HG02840 (cell line): Measurements from ENCODE around the gene ANKRD40CL.

ENCODE experiments used
- ATAC-seq: cut with Tn5 transposase; IDR thresholded peaks from one replicate; pipeline ENCODE4 v1.9.1; 2021; ENCODE audit warnings: mild to moderate bottlenecking, moderate library complexity, moderate number of reproducible peaks; ENCODE audit not compliant: unreplicated experiment, low FRiP score

Gene ANKRD40CL

GRCh38 chr17:50719924-50720794 lies 47.2 kb downstream of the ANKRD40CL start:
- no peak for ATAC-seq

GRCh38 chr17:50719144-50719923 lies 48.0 kb downstream of the ANKRD40CL start, which contains the start of gene LUC7L3:
LUC7L3 (plus strand) TSS chr17:50719603; CDS start chr17:50719733, 130 bp downstream.
- ATAC-seq, result peak; percentile 90

GRCh38 chr17:50715471-50715870 lies 51.8 kb downstream of the ANKRD40CL start:
- no peak for ATAC-seq

- ATAC-seq, result no peak
Measured at GRCh38 chr17:50712641-50713040, 54.7 kb downstream of the ANKRD40CL start.
